ENCODE measurements around the gene SOX6. TPM values are rescaled to one million over a fixed set of nuclear protein-coding genes. Genes with fewer than 3 reads are reported as not detected.
A peak's percentile ranks its signal among the peaks of the same experiment; 100 is the strongest.

The SOX6 gene
- total RNA-seq, 6 experiments from 2014 or later, result 3.3 to 16.1 (median 7.8) TPM

DNA sequence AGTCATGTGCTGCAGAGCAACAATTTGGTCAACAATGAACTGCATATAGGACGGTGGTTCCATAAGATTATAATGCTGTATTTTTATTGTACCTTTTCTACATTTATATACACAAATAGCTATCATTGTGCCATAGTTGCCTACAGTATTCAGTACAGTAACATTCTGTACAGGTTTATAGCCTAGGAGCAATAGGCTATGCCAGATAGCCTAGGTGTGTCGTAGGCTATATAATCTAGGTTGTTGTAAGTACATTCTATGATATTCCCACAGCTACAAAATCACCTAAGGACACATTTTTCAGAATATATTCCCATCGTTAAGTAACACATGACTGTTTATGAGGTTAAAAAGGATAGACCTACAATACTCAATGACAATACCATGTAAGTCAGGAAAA, 423.9 kb downstream of the SOX6 start:
- intact Hi-C loops (cut with DNase I), result no loop called here
- no peak for TF ChIP-seq POLR2A (IDR thresholded peaks at IDR 0.05)

GRCh38 chr11:15931497-15931896, 424.8 kb downstream of the SOX6 start:
- 70% methylated on average over 2 of the region's 2 CpGs for WGBS (ENCODE audit: insufficient coverage, low coverage, low lambda C conversion rate, missing lambda C conversion rate)
- intact Hi-C loops (cut with DNase I), result no loop called here

More for the DNA sequence above, 423.9 kb downstream of the SOX6 start:
- ATAC-seq, result no peak
- DNase-seq, result no peak
- Histone ChIP-seq H3K36me3 (no peaks in the 10 kb centered on the region), H3K27me3 (no peaks in the 10 kb centered on the region), H3K27ac (no peak overlapping the region), H3K4me3 (no peak overlapping the region), H3K4me1 (peaks cover 0 to 7% (median 0%) of the 10 kb centered on the region in 4 donors), H3K9me3 (no peaks in the 10 kb centered on the region)
- WGBS (ENCODE audit: insufficient coverage, low coverage, low lambda C conversion rate, missing lambda C conversion rate), result 72% methylated on average over 3 of the region's 3 CpGs

DNA sequence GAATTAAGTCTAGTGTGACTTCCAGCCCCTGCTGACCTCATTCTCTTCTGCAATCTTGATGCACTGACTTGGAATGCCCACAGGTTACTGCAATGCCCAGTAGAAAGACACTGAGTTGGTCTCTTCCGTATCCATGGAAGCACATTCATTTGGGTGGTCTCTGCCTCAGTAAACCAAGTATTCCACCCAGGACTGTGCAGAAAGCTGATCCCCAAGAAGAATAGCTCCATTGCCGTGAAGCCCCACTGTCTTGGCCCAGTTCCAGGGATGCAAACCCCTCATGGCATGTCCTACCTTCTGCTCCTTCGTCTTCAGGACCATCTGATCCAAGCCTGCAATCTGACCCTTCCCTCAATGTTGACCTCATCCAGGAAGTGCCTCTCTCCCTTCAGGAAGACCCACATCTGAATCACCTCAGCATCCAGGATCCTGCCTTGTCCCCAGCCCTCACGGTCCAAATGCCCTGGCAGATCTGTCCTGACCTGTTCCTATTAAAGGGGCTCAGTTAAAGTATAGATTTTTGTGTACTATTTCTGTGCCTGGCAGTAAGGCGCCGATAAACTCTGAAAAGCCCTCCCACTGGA, 425.8 kb downstream of the SOX6 start:
- WGBS (ENCODE audit: insufficient coverage, low coverage, low lambda C conversion rate, missing lambda C conversion rate), result 58% methylated on average over 5 of the region's 6 CpGs
- no peak for TF ChIP-seq POLR2A (IDR thresholded peaks at IDR 0.05)
- no peaks in the 10 kb centered on the region for H3K36me3 ChIP-seq
- no peaks in the 10 kb centered on the region for H3K9me3 ChIP-seq
- intact Hi-C loops (cut with DNase I), result no loop called here
- ATAC-seq (no peak), DNase-seq (peak in 1 of 3 donors; percentile 27)
- no peak overlapping the region for H3K4me3 ChIP-seq
- H3K27ac ChIP-seq, result no peak overlapping the region
- H3K4me1 ChIP-seq, result peaks cover 0 to 7% (median 0%) of the 10 kb centered on the region in 4 donors
- H3K27me3 ChIP-seq, result no peaks in the 10 kb centered on the region

More at GRCh38 chr11:15931497-15931896, 424.8 kb downstream of the SOX6 start:
- TF ChIP-seq, protein P1, sequence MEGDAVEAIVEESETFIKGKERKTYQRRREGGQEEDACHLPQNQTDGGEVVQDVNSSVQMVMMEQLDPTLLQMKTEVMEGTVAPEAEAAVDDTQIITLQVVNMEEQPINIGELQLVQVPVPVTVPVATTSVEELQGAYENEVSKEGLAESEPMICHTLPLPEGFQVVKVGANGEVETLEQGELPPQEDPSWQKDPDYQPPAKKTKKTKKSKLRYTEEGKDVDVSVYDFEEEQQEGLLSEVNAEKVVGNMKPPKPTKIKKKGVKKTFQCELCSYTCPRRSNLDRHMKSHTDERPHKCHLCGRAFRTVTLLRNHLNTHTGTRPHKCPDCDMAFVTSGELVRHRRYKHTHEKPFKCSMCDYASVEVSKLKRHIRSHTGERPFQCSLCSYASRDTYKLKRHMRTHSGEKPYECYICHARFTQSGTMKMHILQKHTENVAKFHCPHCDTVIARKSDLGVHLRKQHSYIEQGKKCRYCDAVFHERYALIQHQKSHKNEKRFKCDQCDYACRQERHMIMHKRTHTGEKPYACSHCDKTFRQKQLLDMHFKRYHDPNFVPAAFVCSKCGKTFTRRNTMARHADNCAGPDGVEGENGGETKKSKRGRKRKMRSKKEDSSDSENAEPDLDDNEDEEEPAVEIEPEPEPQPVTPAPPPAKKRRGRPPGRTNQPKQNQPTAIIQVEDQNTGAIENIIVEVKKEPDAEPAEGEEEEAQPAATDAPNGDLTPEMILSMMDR (IDR thresholded peaks at IDR 0.05), result no peak
- no peak for TF ChIP-seq POLR2A (IDR thresholded peaks at IDR 0.05)
- no peak overlapping the region for H3K4me3 ChIP-seq
- ATAC-seq (no peak), DNase-seq (no peak)
- H3K4me1 ChIP-seq, result peaks cover 0 to 7% (median 0%) of the 10 kb centered on the region in 4 donors
- no peaks in the 10 kb centered on the region for H3K27me3 ChIP-seq
- no peaks in the 10 kb centered on the region for H3K9me3 ChIP-seq
- H3K36me3 ChIP-seq, result no peaks in the 10 kb centered on the region
- no peak overlapping the region for H3K27ac ChIP-seq

- Histone ChIP-seq H3K9me3 (no peaks in the 10 kb centered on the region), H3K4me3 (no peak overlapping the region), H3K27me3 (no peaks in the 10 kb centered on the region), H3K27ac (no peak overlapping the region), H3K4me1 (peaks cover 0 to 7% (median 0%) of the 10 kb centered on the region in 4 donors), H3K36me3 (no peaks in the 10 kb centered on the region)
- DNase-seq (peak in 1 of 3 donors; percentile 11), ATAC-seq (no peak)
- intact Hi-C loops (cut with DNase I), result no loop called here
- TF ChIP-seq, protein P1 (IDR thresholded peaks at IDR 0.05), result no peak
- no peak for TF ChIP-seq POLR2A (IDR thresholded peaks at IDR 0.05)
- no CpG with 5 or more reads among the region's 3 CpGs for WGBS (ENCODE audit: insufficient coverage, low coverage, low lambda C conversion rate, missing lambda C conversion rate)
Measured at GRCh38 chr11:15929371-15929901, 426.9 kb downstream of the SOX6 start.

DNA sequence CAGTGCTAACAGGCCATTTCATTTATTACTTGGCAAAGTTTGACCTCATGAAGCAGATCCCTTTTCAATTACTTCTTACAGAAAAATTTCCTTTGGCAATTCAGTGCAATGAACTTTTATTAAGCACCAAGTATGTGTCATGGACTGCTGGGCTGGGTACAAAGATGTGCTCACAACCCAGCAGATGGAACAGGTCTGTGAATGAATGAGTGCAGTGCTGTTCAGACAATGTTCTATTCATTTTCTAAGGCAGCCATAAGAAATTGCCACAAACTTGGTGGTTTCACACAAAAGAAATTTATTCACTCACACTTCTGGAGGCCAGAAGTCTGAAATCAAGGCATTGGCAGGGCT, 428.5 kb downstream of the SOX6 start:
- no peak overlapping the region for H3K4me3 ChIP-seq
- DNase-seq, result peak in 1 of 3 donors; percentile 1
- no peak for ATAC-seq
- no peak for TF ChIP-seq POLR2A (IDR thresholded peaks at IDR 0.05)
- TF ChIP-seq, protein P1 (IDR thresholded peaks at IDR 0.05), result no peak
- no peaks in the 10 kb centered on the region for H3K27me3 ChIP-seq
- no peaks in the 10 kb centered on the region for H3K4me1 ChIP-seq
- H3K9me3 ChIP-seq, result no peaks in the 10 kb centered on the region
- no peak overlapping the region for H3K27ac ChIP-seq
- no peaks in the 10 kb centered on the region for H3K36me3 ChIP-seq
- intact Hi-C loops (cut with DNase I), result no loop called here

Data from right lobe of liver (tissue), 6 donors.